Activated CD8-positive, alpha-beta T cell treated with anti-CD3 and anti-CD28 coated beads for 36 hours (primary cell): ENCODE measurements around the gene ANKRD52. TPM values are rescaled to one million over a fixed set of nuclear protein-coding genes. Genes with fewer than 3 reads are reported as not detected.
A peak's percentile ranks its signal among the peaks of the same experiment; 100 is the strongest.

Experiments used
- ATAC-seq: fragments of 200-7000 bp; cut with Tn5 transposase; one replicate; pipeline ENCODE4 v1.10.0; 2021; ENCODE audit warnings: mild to moderate bottlenecking, moderate library complexity
- CTCF ChIA-PET: fragments of 350-600 bp; sonication (Branson Sonifier 250); formaldehyde crosslinking; loops from one replicate; lab custom pipeline; 2021; ENCODE audit warnings: antibody characterized with exemption; lab: Charles Lee
- POLR2A ChIA-PET: fragments of 350-600 bp; sonication (Branson Sonifier 250); formaldehyde crosslinking; loops from one replicate; lab custom pipeline; 2021; ENCODE audit warnings: antibody characterized with exemption; lab: Charles Lee
- DNase-seq: peaks from one replicate; pipeline ENCODE4 v3.0.0-alpha.2; 2020
- H3K27ac Mint-ChIP-seq: one replicate; pipeline ENCODE4 v1.8.0; 2021; ENCODE audit warnings: mild to moderate bottlenecking, mixed read lengths
- H3K27me3 Mint-ChIP-seq: one replicate; pipeline ENCODE4 v1.8.0; 2021; ENCODE audit warnings: mixed read lengths
- H3K36me3 Mint-ChIP-seq: one replicate; pipeline ENCODE4 v1.8.0; 2021; ENCODE audit warnings: low read depth, mixed read lengths
- H3K4me1 Mint-ChIP-seq: one replicate; pipeline ENCODE4 v1.8.0; 2021; ENCODE audit warnings: low read depth, mixed read lengths
- H3K4me3 Mint-ChIP-seq: one replicate; pipeline ENCODE4 v1.8.0; 2021; ENCODE audit warnings: mild to moderate bottlenecking, moderate library complexity, mixed read lengths
- H3K9me3 Mint-ChIP-seq: one replicate; pipeline ENCODE4 v1.8.0; 2021; ENCODE audit warnings: mixed read lengths
- CTCF ChIP-seq: fragments of 200-600 bp; IDR thresholded peaks from one replicate; pipeline ENCODE4 v1.8.0; 2022; ENCODE audit warnings: antibody characterized with exemption, mild to moderate bottlenecking
- intact Hi-C: fragments of 100-400 bp; cut with micrococcal nuclease; formaldehyde crosslinking; loops from one replicate; pipeline ENCODE4 v1.10.0; 2022
- total RNA-seq, 2 experiments: library from RNA; stranded (reverse); gene quantifications; one replicate each; pipeline ENCODE4 v1.2.3, GENCODE V29; 2021

Gene ANKRD52
- total RNA-seq, 2 experiments from 2014 or later, result 23.3 to 31.3 TPM

DNA sequence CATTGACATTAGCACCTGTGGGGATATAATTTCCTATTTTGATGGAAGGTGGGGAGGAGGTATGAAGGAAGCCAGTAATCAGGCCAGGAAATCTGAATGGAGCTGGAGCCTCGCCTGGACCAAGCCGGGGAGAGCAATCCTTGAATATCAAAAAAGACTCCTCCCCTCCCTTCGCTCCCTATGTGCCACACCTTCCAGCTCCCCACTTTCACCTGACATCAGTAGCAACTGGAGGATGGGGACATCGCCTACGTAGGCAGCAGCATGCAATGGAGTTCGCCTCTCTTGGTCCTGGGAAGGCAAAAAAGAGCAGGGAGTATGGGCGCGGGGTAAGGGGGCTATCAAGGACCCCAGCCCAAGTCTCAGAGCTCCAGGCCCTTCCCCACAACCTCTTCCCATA is 1.1 kb downstream of the ANKRD52 start:
- H3K4me1 Mint-ChIP-seq, result peaks cover 19% of the 10 kb centered on the region
- peaks cover 24% of the 10 kb centered on the region for H3K36me3 Mint-ChIP-seq
- no peaks in the 10 kb centered on the region for H3K27me3 Mint-ChIP-seq
- intact Hi-C loops, result loop anchor here (5.0 to 10.0 kb wide), 2 partner anchors 65 to 132 kb away; partner anchors contain the start of gene ESYT1
- no peak for ATAC-seq
- H3K9me3 Mint-ChIP-seq, result no peaks in the 10 kb centered on the region
- ChIA-PET CTCF (interaction anchor here (0.8 to 3.4 kb wide), 10 partner anchors 11 to 249 kb away, joined by 3 to 40 read pairs (median 6); partner anchors contain the start of genes CNPY2, COQ10A, RNF41 and ZC3H10), POLR2A (interaction anchor here (0.6 to 3.5 kb wide), 11 partner anchors 9 to 214 kb away, joined by 3 to 17 read pairs (median 7); partner anchors contain the start of genes CNPY2, COQ10A, CS and RNF41)
- no peak for DNase-seq
- H3K27ac Mint-ChIP-seq, result peak overlapping the region; percentile 26
- peak overlapping the region; percentile 88 for H3K4me3 Mint-ChIP-seq
- TF ChIP-seq CTCF, result no peak

GRCh38 chr12:56256326-56256960 is 1.7 kb downstream of the ANKRD52 start:
- Mint-ChIP-seq H3K4me3 (peak overlapping the region; percentile 88), H3K27me3 (no peaks in the 10 kb centered on the region), H3K4me1 (peaks cover 19% of the 10 kb centered on the region), H3K9me3 (no peaks in the 10 kb centered on the region), H3K36me3 (peaks cover 28% of the 10 kb centered on the region), H3K27ac (peak overlapping the region; percentile 26)
- intact Hi-C loops, result loop anchor here (5.0 to 10.0 kb wide), 2 partner anchors 64 to 132 kb away; partner anchors contain the start of gene ESYT1
- peak; percentile 19 for DNase-seq
- ATAC-seq, result no peak
- CTCF ChIA-PET, result interaction anchor here (0.8 to 3.4 kb wide), 7 partner anchors 12 to 250 kb away, joined by 3 to 40 read pairs (median 5); partner anchors contain the start of genes CNPY2, COQ10A, SMARCC2 and ZC3H10
- POLR2A ChIA-PET, result interaction anchor here (0.6 to 3.5 kb wide), 9 partner anchors 9 to 215 kb away, joined by 3 to 17 read pairs (median 10); partner anchors contain the start of genes CNPY2, COQ10A, CS and RNF41
- no peak for TF ChIP-seq CTCF

DNA sequence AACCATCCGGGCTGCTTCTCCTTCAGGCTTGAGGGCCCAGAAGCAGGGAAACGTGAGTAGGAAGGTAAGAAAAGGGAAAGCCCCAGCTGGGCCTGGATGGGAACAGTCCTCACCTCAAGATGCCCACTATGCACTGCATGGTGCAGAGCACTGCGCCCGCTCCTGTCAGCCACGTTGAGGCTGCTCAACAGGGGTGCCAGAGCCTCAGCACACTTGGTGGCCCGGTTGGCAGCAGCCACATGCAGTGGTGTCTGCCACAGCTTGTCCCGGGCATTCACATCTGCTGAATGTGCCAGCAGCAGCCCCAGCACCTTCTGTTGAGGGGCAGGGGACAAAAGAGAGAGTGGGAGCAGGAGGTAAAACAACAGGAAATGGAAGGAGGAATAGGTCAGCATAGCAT is 2.5 kb downstream of the ANKRD52 start:
- ChIA-PET POLR2A (interaction anchor here (3.5 kb wide), 1 partner anchor 33 kb away, joined by 16 read pairs; the partner anchor contains the start of gene RNF41), CTCF (interaction anchor here (0.6 to 2.4 kb wide), 6 partner anchors 9 to 443 kb away, joined by 3 to 7 read pairs (median 4); partner anchors contain the start of genes CNPY2 and SMARCC2)
- no peak for TF ChIP-seq CTCF
- Mint-ChIP-seq H3K4me1 (peaks cover 19% of the 10 kb centered on the region), H3K27me3 (no peaks in the 10 kb centered on the region), H3K36me3 (peaks cover 28% of the 10 kb centered on the region), H3K9me3 (no peaks in the 10 kb centered on the region), H3K4me3 (no peak overlapping the region), H3K27ac (no peak overlapping the region)
- intact Hi-C loops, result loop anchor here (5.0 to 10.0 kb wide), 2 partner anchors 63 to 131 kb away; partner anchors contain the start of gene ESYT1
- ATAC-seq, result no peak
- DNase-seq, result no peak

DNA sequence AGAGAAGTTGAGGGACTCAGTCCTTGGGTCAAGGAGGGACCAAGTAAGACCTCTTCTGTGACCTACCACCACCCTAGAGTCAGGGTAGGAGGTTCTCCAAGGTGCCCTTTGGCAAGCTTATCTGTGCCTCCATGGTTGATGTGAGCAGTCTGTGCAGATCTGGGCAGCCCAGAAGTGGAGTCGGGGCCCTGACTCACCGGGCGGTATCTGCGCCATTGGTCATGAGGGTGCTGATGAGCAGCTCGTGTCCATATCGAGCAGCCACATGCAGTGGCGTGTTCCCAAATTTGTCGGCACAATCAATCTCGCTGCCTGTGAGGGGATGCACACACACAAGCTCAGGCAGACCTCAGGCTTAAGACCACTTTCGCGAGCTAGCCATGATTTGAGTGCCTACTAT is 5.1 kb downstream of the ANKRD52 start:
- ChIA-PET CTCF (no interaction called here), POLR2A (interaction anchor here (1.0 to 1.5 kb wide), 2 partner anchors 12 to 22 kb away, joined by 3 read pairs; no protein-coding TSS in a partner anchor)
- DNase-seq, result no peak
- TF ChIP-seq CTCF, result no peak
- intact Hi-C loops, result loop anchor here (10.0 kb wide), 1 partner anchor 128 kb away; the partner anchor contains the start of gene ESYT1
- H3K27ac Mint-ChIP-seq, result no peak overlapping the region
- no peak for ATAC-seq
- H3K9me3 Mint-ChIP-seq, result no peaks in the 10 kb centered on the region
- H3K27me3 Mint-ChIP-seq, result no peaks in the 10 kb centered on the region
- peaks cover 13% of the 10 kb centered on the region for H3K4me1 Mint-ChIP-seq
- H3K4me3 Mint-ChIP-seq, result no peak overlapping the region
- peaks cover 31% of the 10 kb centered on the region for H3K36me3 Mint-ChIP-seq
